ENCODE results near the gene UBE2H.

GRCh38 chr7:129918922-129919321 is 33.8 kb downstream of the UBE2H start:
- TF ChIP-seq SUZ12 (IDR thresholded peaks at IDR 0.05; ENCODE audit: extremely low read depth, insufficient read depth, insufficient read length) (no peak), YY1 (IDR thresholded peaks at IDR 0.05; ENCODE audit: insufficient read depth, insufficient read length) (no peak)

All from NT2/D1 (cell line).